NCI-H526 treated with DMSO at 0.1 percent for 48 hours (cell line): ENCODE results near the gene ZNF593OS.

ENCODE experiments used
- DNase-seq: peaks from one replicate; lab custom pipeline; 2025; lab: John Stamatoyannopoulos, UW

Gene ZNF593OS

GRCh38 chr1:26184086-26184485, 12.5 kb upstream of the ZNF593OS start:
- DNase-seq, result no peak

- DNase-seq, result no peak
These were observed 10.7 kb upstream of the ZNF593OS start for GRCh38 chr1:26182383-26182696.

GRCh38 chr1:26181586-26182382, 10.2 kb upstream of the ZNF593OS start:
- DNase-seq, result no peak

- DNase-seq, result no peak
These were observed 8.4 kb upstream of the ZNF593OS start for GRCh38 chr1:26180010-26180506.

GRCh38 chr1:26177182-26177684, 5.6 kb upstream of the ZNF593OS start, which contains the start of gene CNKSR1:
CNKSR1 (plus strand) TSS chr1:26177491; CDS start chr1:26177548, 57 bp downstream.
- peak; percentile 55 for DNase-seq

- no peak for DNase-seq
These were observed 3.7 kb upstream of the ZNF593OS start for GRCh38 chr1:26175346-26175745.

GRCh38 chr1:26170472-26170821, 1.2 kb downstream of the ZNF593OS start:
- no peak for DNase-seq

- DNase-seq, result peak; percentile 65
These were observed 1.8 kb downstream of the ZNF593OS start, which contains the start of gene ZNF593 for GRCh38 chr1:26169669-26170471. ZNF593 (plus strand) TSS chr1:26169908; CDS start chr1:26169984, 76 bp downstream.

- no peak for DNase-seq
These were observed 2.5 kb downstream of the ZNF593OS start for GRCh38 chr1:26169198-26169554.

GRCh38 chr1:26168410-26169197, 3.0 kb downstream of the ZNF593OS start, which contains the start of gene C1orf232:
C1orf232 (minus strand) TSS chr1:26168963; CDS start chr1:26168499, 464 bp downstream.
- no peak for DNase-seq

GRCh38 chr1:26166719-26167281, 4.8 kb downstream of the ZNF593OS start:
- no peak for DNase-seq

GRCh38 chr1:26164861-26165842, 6.5 kb downstream of the ZNF593OS start:
- no peak for DNase-seq

- no peak for DNase-seq
These were observed 7.4 kb downstream of the ZNF593OS start for GRCh38 chr1:26164036-26164860.

GRCh38 chr1:26163684-26164035, 8.0 kb downstream of the ZNF593OS start:
- DNase-seq, result no peak

- DNase-seq, result no peak
These were observed 9.4 kb downstream of the ZNF593OS start for GRCh38 chr1:26162220-26162709.

GRCh38 chr1:26161415-26162219, 10.0 kb downstream of the ZNF593OS start:
- DNase-seq, result no peak

GRCh38 chr1:26160527-26161414, 10.9 kb downstream of the ZNF593OS start:
- DNase-seq, result no peak

- no peak for DNase-seq
These were observed 11.9 kb downstream of the ZNF593OS start for GRCh38 chr1:26159743-26160039.
